Skin epidermis (tissue), 12 donors: ENCODE results near the gene MIP.
"Not testable (repeated sequence)": the region's sequence is repeated elsewhere in the genome, so short reads cannot be mapped to it uniquely, and the experiment has no call there.

Source experiments
- H3K27ac ChIP-seq, 21 experiments: fragments of 200-600 bp; sonication (generic) in 11 of 21; one replicate each; pipeline ENCODE4 v1.5.0; 2020; ENCODE audit warnings: mild to moderate bottlenecking in 3 of 21, inconsistent platforms in 2 of 21, moderate library complexity in 2 of 21
- H3K4me3 ChIP-seq, 7 experiments: fragments of 200-600 bp; sonication (generic) in 2 of 7; one replicate each; pipeline ENCODE4 v1.5.0; 2020; ENCODE audit warnings: inconsistent platforms in 2 of 7, mild to moderate bottlenecking in 2 of 7, moderate library complexity in 1 of 7

MIP gene

GRCh38 chr12:56454557-56454956 is at the start of gene MIP:
MIP (minus strand) TSS chr12:56454657; CDS start chr12:56454613, 44 bp downstream.
- no peak within 1 kb of the TSS for H3K27ac ChIP-seq
- no peak within 1 kb of the TSS for H3K4me3 ChIP-seq

- H3K27ac ChIP-seq, H3K4me3 ChIP-seq: not testable (repeated sequence)
These were observed 45.4 kb upstream of the MIP start for GRCh38 chr12:56499879-56500278.

- not testable (repeated sequence) for H3K27ac ChIP-seq, H3K4me3 ChIP-seq
These were observed 45.0 kb upstream of the MIP start for GRCh38 chr12:56499452-56499851.

- not testable (repeated sequence) for H3K4me3 ChIP-seq, H3K27ac ChIP-seq
These were observed 43.9 kb upstream of the MIP start for GRCh38 chr12:56498126-56498902.

GRCh38 chr12:56496704-56497103 is 42.2 kb upstream of the MIP start:
- not testable (repeated sequence) for H3K4me3 ChIP-seq

GRCh38 chr12:56494481-56494880 is 40.0 kb upstream of the MIP start:
- H3K4me3 ChIP-seq, H3K27ac ChIP-seq: not testable (repeated sequence)

More at GRCh38 chr12:56496704-56497103, 42.2 kb upstream of the MIP start:
- not testable (repeated sequence) for H3K27ac ChIP-seq

GRCh38 chr12:56494106-56494415 is 39.6 kb upstream of the MIP start:
- not testable (repeated sequence) for H3K27ac ChIP-seq, H3K4me3 ChIP-seq

- not testable (repeated sequence) for H3K4me3 ChIP-seq, H3K27ac ChIP-seq
These were observed 39.1 kb upstream of the MIP start for GRCh38 chr12:56493409-56494105.

- Histone ChIP-seq H3K4me3 (no peak overlapping the region), H3K27ac (no peak overlapping the region)
These were observed 35.9 kb upstream of the MIP start for GRCh38 chr12:56490360-56490759.

GRCh38 chr12:56488041-56488955 is 33.8 kb upstream of the MIP start, which contains the start of gene GLS2:
GLS2 (minus strand) TSS chr12:56488161; CDS start chr12:56488118, 43 bp downstream.
- Histone ChIP-seq H3K27ac (peak within 1 kb of the TSS in 7 of 21 experiments; percentile 6 to 48 (median 29)), H3K4me3 (peak within 1 kb of the TSS; percentile 37 to 71 (median 50))

GRCh38 chr12:56487448-56488040 is 33.1 kb upstream of the MIP start:
- peak overlapping the region in 7 of 21 experiments; percentile 6 to 48 (median 29) for H3K27ac ChIP-seq
- H3K4me3 ChIP-seq, result peak overlapping the region; percentile 37 to 71 (median 50)

GRCh38 chr12:56486694-56487093 is 32.2 kb upstream of the MIP start:
- Histone ChIP-seq H3K4me3 (no peak overlapping the region), H3K27ac (no peak overlapping the region)

GRCh38 chr12:56484566-56484965 is 30.1 kb upstream of the MIP start:
- Histone ChIP-seq H3K27ac (no peak overlapping the region), H3K4me3 (no peak overlapping the region)

- Histone ChIP-seq H3K27ac (no peak overlapping the region), H3K4me3 (no peak overlapping the region)
These were observed 25.2 kb upstream of the MIP start for GRCh38 chr12:56479625-56480024.

- Histone ChIP-seq H3K27ac (no peak overlapping the region), H3K4me3 (no peak overlapping the region)
These were observed 23.2 kb upstream of the MIP start for GRCh38 chr12:56477521-56478225.

GRCh38 chr12:56476972-56477432 is 22.5 kb upstream of the MIP start:
- Histone ChIP-seq H3K27ac (no peak overlapping the region), H3K4me3 (no peak overlapping the region)

- Histone ChIP-seq H3K4me3 (no peak overlapping the region), H3K27ac (no peak overlapping the region)
These were observed 21.7 kb upstream of the MIP start for GRCh38 chr12:56476143-56476542.

- Histone ChIP-seq H3K4me3 (no peak overlapping the region), H3K27ac (no peak overlapping the region)
These were observed 19.9 kb upstream of the MIP start for GRCh38 chr12:56474389-56474788.
